NCI-H524 treated with DMSO at 0.1 percent for 48 hours (cell line): ENCODE results near the gene LRIT2.

Experiments used
- DNase-seq: peaks from one replicate; lab custom pipeline; 2025; lab: John Stamatoyannopoulos, UW

The LRIT2 gene

GRCh38 chr10:84225427-84226173 is at the start of gene LRIT2:
Gene LRIT2, minus strand, starts transcription at chr10:84225544. Its CDS starts 24 bp downstream, at chr10:84225520.
- no peak for DNase-seq

DNA sequence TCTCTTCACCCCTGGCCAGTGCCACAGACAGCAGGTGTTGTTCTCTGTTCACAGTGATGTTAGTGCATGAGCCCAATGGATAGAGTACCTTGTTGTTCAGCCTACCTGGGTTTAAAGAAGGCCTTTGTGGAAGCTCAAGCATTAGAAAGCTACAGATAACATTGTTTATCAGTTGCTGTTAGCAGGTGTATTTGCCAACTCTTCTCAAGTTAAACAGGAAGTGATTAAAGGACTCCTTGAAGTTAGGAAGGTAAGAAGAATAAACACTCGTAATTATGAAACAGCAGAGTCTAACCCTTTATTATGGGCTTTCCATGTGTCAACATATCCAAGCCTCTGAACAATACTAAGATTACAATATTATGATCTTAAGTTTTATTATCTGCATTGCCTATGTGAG is 45.4 kb upstream of the LRIT2 start:
- no peak for DNase-seq

- DNase-seq = no peak
Measured at GRCh38 chr10:84269773-84270172, 44.4 kb upstream of the LRIT2 start.

DNA sequence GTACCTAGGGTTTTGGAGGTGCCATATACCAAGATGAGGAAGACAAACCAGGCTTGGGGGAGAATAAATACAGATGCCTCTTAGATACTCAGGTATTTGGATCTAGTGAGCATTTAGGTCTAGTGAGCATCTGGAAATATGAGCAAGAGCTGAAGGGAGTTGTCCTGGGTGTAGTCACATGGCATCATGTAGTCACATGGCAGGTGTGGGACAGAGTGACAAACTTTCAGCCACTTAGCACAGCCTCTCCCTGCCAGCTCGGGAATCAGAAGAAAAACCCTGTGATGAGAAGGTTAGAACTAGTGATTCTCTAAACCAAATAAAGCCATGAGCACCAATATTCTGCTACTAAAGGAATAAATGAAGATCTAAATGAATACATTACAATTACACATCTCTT is 43.8 kb upstream of the LRIT2 start:
- DNase-seq = no peak

- no peak for DNase-seq
Measured at GRCh38 chr10:84267503-84268126, 42.3 kb upstream of the LRIT2 start.

DNA sequence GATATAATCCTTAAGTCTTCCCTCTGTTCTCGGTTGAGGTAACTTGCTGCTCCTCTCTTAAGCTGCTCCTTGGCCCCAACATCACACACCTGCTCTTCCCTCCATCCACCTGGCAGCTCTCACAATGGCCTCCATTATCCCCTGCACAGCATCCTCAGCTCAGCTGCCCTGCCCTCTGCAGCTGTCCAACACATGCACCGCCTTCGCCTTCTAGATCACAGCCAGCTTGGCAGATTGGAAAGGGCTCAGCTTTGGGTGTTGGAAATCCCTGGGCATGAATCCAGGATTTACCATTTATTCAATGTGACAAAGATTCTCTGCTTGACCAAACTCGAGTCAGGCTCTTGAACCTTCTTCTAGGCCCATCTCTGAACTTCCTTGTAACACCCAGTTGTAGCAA is 40.1 kb upstream of the LRIT2 start:
- DNase-seq = peak; percentile 28

DNA sequence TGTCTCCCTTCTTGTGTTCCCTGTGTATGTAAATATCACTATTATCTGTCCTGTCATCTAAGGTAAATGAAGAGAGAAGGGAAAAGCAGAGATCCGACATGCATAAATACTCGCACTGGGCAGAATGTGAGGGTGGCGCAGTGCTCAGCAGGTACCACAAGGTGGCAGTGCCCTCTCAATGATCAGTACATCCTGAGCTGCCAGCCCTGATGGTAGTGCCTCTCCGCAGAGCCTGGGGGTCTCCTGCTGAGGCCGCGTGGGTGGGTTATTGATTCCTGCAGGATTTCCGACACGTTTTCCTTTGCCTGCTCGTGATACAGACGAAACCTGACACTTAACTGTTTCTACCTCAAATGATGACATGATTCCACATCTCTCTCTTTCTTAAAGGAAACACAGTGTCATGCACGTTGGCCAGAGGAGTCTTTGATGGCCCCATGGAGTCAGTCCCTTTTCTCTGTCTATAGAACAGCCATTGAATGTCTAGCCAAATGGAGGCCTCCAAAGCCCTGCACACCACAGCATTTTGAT is 39.3 kb upstream of the LRIT2 start:
- no peak for DNase-seq

DNA sequence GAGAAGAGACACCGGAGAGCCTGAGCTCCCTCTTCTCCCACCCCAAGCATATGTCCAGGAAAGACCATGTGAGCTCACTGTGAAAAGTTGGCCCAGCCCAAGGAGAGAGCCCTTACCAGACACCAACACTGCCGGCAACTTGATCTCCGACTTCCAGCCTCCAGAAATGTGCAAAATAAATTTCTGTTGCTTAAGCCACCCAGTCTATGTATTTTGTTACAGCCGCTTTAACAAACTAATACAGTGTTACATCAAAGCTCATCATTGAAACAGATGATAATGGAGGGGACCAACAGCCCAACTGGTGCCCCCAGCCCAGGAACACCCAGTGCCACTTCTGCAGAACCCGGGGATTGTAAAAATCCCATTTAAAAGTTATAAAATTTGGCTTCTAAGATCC is 38.4 kb upstream of the LRIT2 start:
- DNase-seq = no peak

DNA sequence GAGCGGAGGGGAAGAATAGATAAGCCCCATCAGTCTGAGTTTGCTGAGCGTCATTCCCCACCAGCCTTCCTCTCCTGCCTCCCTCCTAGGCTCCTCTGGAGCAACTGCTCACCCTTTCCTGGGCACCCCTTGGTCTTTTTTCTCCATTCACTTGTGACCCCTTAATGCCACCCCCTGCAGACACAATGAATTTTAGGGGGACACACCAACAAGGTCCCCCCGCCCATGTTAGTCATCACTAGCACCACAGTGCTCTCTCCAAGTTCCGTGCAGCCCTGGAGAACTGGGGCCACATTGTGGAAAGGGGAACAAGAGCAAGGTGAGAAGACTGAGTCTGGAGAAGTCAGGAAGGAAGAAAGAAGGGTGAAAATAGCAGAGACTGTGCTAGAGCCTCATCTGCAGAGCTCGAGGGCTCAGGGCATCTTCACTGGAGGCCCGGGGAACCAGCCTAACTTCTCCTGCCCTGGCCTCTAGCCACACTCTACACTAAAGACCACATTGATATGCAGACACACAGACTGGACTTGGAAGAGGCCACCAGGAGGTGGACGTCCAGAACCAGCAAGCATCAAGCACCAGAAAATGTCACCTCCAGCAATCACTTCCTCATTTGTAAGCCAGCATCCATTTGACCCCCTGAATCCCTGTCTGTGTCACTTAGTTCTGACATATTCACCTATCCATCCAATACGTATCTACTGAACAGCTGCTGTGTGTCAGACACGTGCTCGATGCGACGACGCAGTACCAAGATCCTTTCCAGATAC is 37.0 kb upstream of the LRIT2 start:
- no peak for DNase-seq

DNA sequence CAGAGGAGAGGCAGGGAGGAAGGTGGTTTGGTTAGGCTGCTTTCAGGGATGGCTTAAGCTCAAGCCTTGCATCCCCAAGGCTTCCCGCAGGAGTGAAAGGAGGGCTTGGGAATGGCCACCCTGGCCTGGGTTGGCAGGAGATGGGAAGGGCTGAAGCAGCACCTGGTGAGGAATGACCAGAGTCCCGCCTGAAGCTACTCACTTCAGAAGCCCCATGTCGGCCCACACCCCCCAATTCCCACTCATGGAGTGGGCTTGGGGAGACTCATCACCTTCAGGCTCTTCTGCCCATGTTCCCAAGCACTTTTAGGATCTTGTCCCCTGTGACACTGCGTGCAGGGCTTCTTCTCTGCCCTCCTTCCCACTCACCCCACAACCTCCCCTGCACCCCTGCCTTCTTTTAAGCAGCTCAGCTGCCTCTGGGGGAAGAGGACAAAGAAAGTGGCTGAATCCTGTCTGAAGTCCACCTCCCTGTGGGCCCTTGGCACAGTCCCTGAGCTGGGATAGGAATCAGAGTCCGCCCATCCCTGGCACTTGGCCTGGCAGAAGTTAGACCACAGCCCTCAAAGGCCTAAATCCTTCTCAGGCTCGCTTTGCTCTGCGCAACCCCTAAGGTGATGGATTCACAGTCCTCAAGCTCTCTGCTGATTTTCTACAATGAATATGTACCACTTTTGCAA is 36.0 kb upstream of the LRIT2 start:
- DNase-seq = no peak

GRCh38 chr10:84258034-84258695 is 32.8 kb upstream of the LRIT2 start:
- DNase-seq = no peak

DNA sequence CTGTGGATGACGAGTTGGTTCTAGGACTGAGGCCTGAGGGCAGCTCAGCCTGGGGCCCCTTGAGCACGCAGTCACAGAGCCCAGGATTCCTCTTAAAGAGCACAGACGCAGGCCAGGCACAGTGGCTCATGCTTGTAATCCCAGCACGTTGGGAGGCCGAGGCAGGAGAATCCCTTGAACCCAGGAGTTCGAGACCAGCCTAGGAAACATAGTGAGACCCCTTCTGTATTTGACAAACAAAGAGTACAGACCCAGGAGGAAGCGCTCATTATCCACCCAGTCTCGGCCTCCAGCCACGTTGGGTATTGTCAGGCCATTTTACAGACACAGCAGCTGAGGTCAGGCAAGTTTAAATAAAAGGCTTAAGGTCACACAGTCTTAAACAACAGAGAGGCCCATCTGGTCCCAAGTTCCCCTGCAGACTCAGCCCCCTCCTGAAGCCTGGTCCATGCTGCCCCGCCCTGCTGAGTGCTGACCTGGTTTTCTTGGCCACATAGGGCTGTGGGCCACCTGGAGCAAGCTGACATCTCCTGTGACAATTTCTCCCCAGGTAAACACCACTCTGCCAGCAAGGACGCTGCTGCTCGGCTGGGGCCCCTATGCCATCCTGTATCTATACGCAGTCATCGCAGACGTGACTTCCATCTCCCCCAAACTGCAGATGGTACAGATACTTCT is 32.1 kb upstream of the LRIT2 start:
- no peak for DNase-seq

GRCh38 chr10:84256510-84257342 is 31.4 kb upstream of the LRIT2 start:
- no peak for DNase-seq

DNA sequence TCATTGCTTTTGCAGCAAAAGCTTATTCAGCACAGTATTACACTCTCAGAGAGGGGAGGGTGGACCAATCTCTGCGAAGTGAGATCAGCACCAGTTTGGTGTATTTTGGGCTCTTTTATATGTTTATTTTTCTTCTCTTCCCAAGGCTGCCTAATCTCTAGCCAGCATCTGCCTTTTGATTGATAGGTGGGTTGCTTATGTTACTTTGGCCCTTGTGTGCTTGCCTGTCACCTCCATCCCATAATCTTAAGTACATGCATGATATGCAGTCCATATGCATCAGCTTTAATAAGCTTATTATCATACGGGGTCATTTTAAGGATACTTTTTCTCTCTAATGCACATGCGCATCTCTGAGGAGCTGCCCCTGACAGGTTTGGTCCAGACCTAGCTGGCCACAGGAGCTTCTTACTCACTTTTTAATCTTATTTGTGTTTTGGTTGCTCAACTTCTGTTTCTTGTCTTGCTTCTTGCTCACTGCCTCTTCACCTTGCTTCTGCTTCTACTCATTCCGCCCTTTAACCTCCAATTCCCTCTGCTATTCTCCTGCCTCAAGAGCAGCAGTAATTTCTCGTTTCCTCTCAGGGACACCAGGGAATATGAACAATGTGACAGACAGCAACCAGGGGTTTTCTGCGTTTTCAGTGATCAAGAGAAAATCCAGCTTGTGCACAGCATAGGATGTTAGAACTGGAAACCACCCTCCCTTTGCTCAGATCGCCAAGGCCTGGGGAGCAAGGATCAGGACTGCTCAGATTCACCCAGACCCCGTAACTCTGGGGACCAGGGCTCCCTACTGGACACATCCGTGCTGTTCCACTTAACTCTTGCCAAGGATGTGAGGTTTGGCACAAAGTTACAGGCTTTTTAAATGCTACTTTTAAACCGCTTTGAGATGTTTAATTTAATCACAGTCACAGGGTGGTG is 29.5 kb upstream of the LRIT2 start:
- no peak for DNase-seq

GRCh38 chr10:84248794-84249193 is 23.4 kb upstream of the LRIT2 start:
- DNase-seq = no peak

DNA sequence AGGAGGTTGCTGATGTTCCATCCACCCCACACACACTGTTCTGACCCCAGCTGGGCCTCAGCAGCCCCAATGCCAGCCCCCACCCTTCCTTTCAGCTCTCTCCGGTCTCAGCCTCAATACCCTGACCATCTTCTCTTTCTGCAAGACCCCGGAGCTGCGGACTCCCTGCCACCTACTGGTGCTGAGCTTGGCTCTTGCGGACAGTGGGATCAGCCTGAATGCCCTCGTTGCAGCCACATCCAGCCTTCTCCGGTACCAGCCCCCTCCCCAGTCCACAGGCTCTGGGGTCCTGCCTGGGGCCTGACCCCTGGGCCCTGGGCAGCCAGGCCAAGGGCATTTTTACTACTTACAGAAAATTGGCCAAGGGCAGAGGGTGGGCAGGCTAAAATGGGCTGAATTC is 22.2 kb upstream of the LRIT2 start:
- no peak for DNase-seq

DNA sequence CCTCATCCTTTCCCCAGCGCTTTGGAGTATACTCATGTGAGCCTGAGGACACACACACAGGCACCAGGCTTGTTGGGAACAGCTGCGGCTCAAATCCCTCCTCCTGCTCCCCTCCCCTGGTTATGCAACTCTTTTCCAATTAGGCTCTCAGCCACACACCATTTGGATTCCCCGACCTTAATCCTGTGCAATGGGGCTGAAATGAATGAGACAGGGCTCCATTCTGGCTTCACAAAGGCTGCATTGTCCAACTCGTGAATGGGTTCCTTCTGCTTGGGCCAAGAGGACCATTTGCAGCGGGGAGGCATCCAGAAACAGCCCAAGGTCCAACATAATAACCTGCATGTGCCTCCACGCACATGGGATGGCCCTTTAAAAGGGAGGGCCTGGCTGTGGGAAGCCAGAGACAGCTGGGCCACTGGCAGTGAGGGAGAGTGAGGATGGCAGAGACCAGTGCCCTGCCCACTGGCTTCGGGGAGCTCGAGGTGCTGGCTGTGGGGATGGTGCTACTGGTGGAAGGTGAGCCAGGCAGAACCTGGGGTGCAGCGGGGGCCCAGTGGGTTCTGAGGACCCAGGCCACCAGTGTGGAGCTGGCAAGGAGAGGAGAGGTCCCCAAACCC is 19.4 kb upstream of the LRIT2 start, which contains the start of gene RGR:
Gene RGR, plus strand, starts transcription at position 403 of the 620 bp plus-strand sequence. Its CDS starts 38 bp downstream, at position 441.
- peak; percentile 53 for DNase-seq

DNA sequence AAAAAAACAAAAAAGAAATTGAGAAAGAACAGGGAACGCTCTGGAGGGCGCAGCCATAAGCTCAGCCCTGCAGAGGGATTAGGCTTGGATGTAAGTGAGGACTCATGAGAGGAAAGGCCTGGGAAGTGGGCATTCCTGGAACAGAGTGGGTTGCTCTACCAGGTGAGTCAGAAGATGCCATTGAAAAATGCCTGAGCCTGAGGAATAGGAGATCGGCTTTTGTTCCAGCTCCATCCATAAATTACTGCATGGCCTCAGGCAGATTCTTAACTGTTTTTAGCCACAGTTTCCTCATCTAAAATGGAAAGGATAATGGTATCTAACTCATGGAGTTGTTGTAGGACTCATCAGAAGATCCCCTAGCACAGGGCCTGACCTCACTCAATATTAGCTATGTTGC is 18.4 kb upstream of the LRIT2 start:
- DNase-seq = no peak
